Activated naive CD8-positive, alpha-beta T cell (primary cell): ENCODE data around the gene ATP2C2.

Source experiments
- H3K27ac Mint-ChIP-seq: one replicate; pipeline ENCODE4 v1.8.0; 2021; ENCODE audit warnings: mixed read lengths
- H3K27me3 Mint-ChIP-seq: one replicate; pipeline ENCODE4 v1.8.0; 2021; ENCODE audit warnings: mixed read lengths
- H3K36me3 Mint-ChIP-seq: one replicate; pipeline ENCODE4 v1.8.0; 2021; ENCODE audit warnings: mixed read lengths
- H3K4me1 Mint-ChIP-seq: one replicate; pipeline ENCODE4 v1.8.0; 2021; ENCODE audit warnings: low read depth, mixed read lengths
- H3K4me3 Mint-ChIP-seq: one replicate; pipeline ENCODE4 v1.8.0; 2021; ENCODE audit warnings: mild to moderate bottlenecking, mixed read lengths
- H3K9me3 Mint-ChIP-seq: one replicate; pipeline ENCODE4 v1.8.0; 2021; ENCODE audit warnings: low read depth, mixed read lengths

Gene ATP2C2

GRCh38 chr16:84368308-84368996 is at the start of gene ATP2C2:
TSS of gene ATP2C2 (plus strand) at chr16:84368538. CDS start at chr16:84368616, 78 bp downstream.
- H3K4me1 Mint-ChIP-seq: peaks cover 16% of the 10 kb centered on the region
- peaks cover 3% of the 10 kb centered on the region for H3K36me3 Mint-ChIP-seq
- no peaks in the 10 kb centered on the region for H3K9me3 Mint-ChIP-seq
- peaks cover 28% of the 10 kb centered on the region for H3K27me3 Mint-ChIP-seq
- no peak within 1 kb of the TSS for H3K27ac Mint-ChIP-seq
- H3K4me3 Mint-ChIP-seq: no peak within 1 kb of the TSS

- Mint-ChIP-seq H3K36me3 (no peaks in the 10 kb centered on the region), H3K4me3 (no peak overlapping the region), H3K27ac (no peak overlapping the region), H3K27me3 (peaks cover 5% of the 10 kb centered on the region), H3K4me1 (no peaks in the 10 kb centered on the region), H3K9me3 (no peaks in the 10 kb centered on the region)
These were observed 49.1 kb upstream of the ATP2C2 start for GRCh38 chr16:84319146-84319760.

- Mint-ChIP-seq H3K9me3 (no peaks in the 10 kb centered on the region), H3K27me3 (no peaks in the 10 kb centered on the region), H3K4me1 (no peaks in the 10 kb centered on the region), H3K4me3 (no peak overlapping the region), H3K36me3 (no peaks in the 10 kb centered on the region), H3K27ac (no peak overlapping the region)
These were observed 47.8 kb upstream of the ATP2C2 start for GRCh38 chr16:84320511-84320910.

- Mint-ChIP-seq H3K4me3 (no peak overlapping the region), H3K27ac (no peak overlapping the region), H3K9me3 (no peaks in the 10 kb centered on the region)
These were observed 46.4 kb upstream of the ATP2C2 start for GRCh38 chr16:84321932-84322331.

GRCh38 chr16:84322749-84323148 is 45.6 kb upstream of the ATP2C2 start:
- no peaks in the 10 kb centered on the region for H3K4me1 Mint-ChIP-seq
- H3K9me3 Mint-ChIP-seq: no peaks in the 10 kb centered on the region
- H3K27ac Mint-ChIP-seq: no peak overlapping the region
- no peaks in the 10 kb centered on the region for H3K36me3 Mint-ChIP-seq
- peaks cover 2% of the 10 kb centered on the region for H3K27me3 Mint-ChIP-seq
- no peak overlapping the region for H3K4me3 Mint-ChIP-seq

More at GRCh38 chr16:84321932-84322331, 46.4 kb upstream of the ATP2C2 start:
- no peaks in the 10 kb centered on the region for H3K27me3 Mint-ChIP-seq
- no peaks in the 10 kb centered on the region for H3K4me1 Mint-ChIP-seq
- no peaks in the 10 kb centered on the region for H3K36me3 Mint-ChIP-seq

GRCh38 chr16:84323606-84324005 is 44.7 kb upstream of the ATP2C2 start:
- H3K4me3 Mint-ChIP-seq: no peak overlapping the region
- peaks cover 4% of the 10 kb centered on the region for H3K27me3 Mint-ChIP-seq
- no peaks in the 10 kb centered on the region for H3K36me3 Mint-ChIP-seq
- H3K27ac Mint-ChIP-seq: no peak overlapping the region
- no peaks in the 10 kb centered on the region for H3K4me1 Mint-ChIP-seq
- no peaks in the 10 kb centered on the region for H3K9me3 Mint-ChIP-seq

GRCh38 chr16:84324434-84325262 is 43.7 kb upstream of the ATP2C2 start:
- Mint-ChIP-seq H3K9me3 (no peaks in the 10 kb centered on the region), H3K27ac (no peak overlapping the region), H3K36me3 (no peaks in the 10 kb centered on the region), H3K4me3 (no peak overlapping the region), H3K4me1 (no peaks in the 10 kb centered on the region), H3K27me3 (peaks cover 4% of the 10 kb centered on the region)

GRCh38 chr16:84326545-84326944 is 41.8 kb upstream of the ATP2C2 start:
- H3K27me3 Mint-ChIP-seq: peaks cover 4% of the 10 kb centered on the region
- no peaks in the 10 kb centered on the region for H3K4me1 Mint-ChIP-seq
- no peaks in the 10 kb centered on the region for H3K9me3 Mint-ChIP-seq
- no peak overlapping the region for H3K27ac Mint-ChIP-seq
- H3K36me3 Mint-ChIP-seq: no peaks in the 10 kb centered on the region
- H3K4me3 Mint-ChIP-seq: no peak overlapping the region

GRCh38 chr16:84327926-84328505 is 40.3 kb upstream of the ATP2C2 start:
- no peaks in the 10 kb centered on the region for H3K9me3 Mint-ChIP-seq
- H3K27me3 Mint-ChIP-seq: peaks cover 4% of the 10 kb centered on the region
- H3K27ac Mint-ChIP-seq: no peak overlapping the region
- no peaks in the 10 kb centered on the region for H3K36me3 Mint-ChIP-seq
- H3K4me3 Mint-ChIP-seq: no peak overlapping the region
- no peaks in the 10 kb centered on the region for H3K4me1 Mint-ChIP-seq

GRCh38 chr16:84329016-84329415 is 39.3 kb upstream of the ATP2C2 start:
- no peaks in the 10 kb centered on the region for H3K36me3 Mint-ChIP-seq
- peaks cover 4% of the 10 kb centered on the region for H3K27me3 Mint-ChIP-seq
- no peaks in the 10 kb centered on the region for H3K9me3 Mint-ChIP-seq
- H3K4me1 Mint-ChIP-seq: no peaks in the 10 kb centered on the region
- H3K4me3 Mint-ChIP-seq: no peak overlapping the region
- H3K27ac Mint-ChIP-seq: no peak overlapping the region

GRCh38 chr16:84329843-84330684 is 38.3 kb upstream of the ATP2C2 start:
- H3K4me1 Mint-ChIP-seq: no peaks in the 10 kb centered on the region
- no peak overlapping the region for H3K27ac Mint-ChIP-seq
- H3K9me3 Mint-ChIP-seq: no peaks in the 10 kb centered on the region
- H3K36me3 Mint-ChIP-seq: no peaks in the 10 kb centered on the region
- no peak overlapping the region for H3K4me3 Mint-ChIP-seq
- H3K27me3 Mint-ChIP-seq: peaks cover 4% of the 10 kb centered on the region

GRCh38 chr16:84330685-84331050 is 37.7 kb upstream of the ATP2C2 start:
- no peaks in the 10 kb centered on the region for H3K4me1 Mint-ChIP-seq
- H3K9me3 Mint-ChIP-seq: peaks cover 6% of the 10 kb centered on the region

GRCh38 chr16:84331998-84332780 is 36.1 kb upstream of the ATP2C2 start:
- H3K4me1 Mint-ChIP-seq: no peaks in the 10 kb centered on the region
- H3K4me3 Mint-ChIP-seq: no peak overlapping the region
- H3K9me3 Mint-ChIP-seq: peaks cover 12% of the 10 kb centered on the region
- peaks cover 4% of the 10 kb centered on the region for H3K27me3 Mint-ChIP-seq
- H3K36me3 Mint-ChIP-seq: peaks cover 2% of the 10 kb centered on the region
- no peak overlapping the region for H3K27ac Mint-ChIP-seq

More at GRCh38 chr16:84330685-84331050, 37.7 kb upstream of the ATP2C2 start:
- Mint-ChIP-seq H3K27me3 (peaks cover 4% of the 10 kb centered on the region), H3K4me3 (no peak overlapping the region), H3K27ac (no peak overlapping the region), H3K36me3 (no peaks in the 10 kb centered on the region)
